Spleen (tissue), 11 donors: ENCODE measurements around the gene ADAMTS4. TPM values are rescaled to one million over a fixed set of nuclear protein-coding genes. Genes with fewer than 3 reads are reported as not detected.
A peak's percentile ranks its signal among the peaks of the same experiment; 100 is the strongest.

Experiments
- DNase-seq: peaks from one replicate; pipeline ENCODE4 v3.0.0-alpha.2; 2020
- H3K27ac ChIP-seq, 8 donors: fragments of 200-600 bp; sonication (generic) in 7 of 8; 1 replicate in 4 of 8; 2 replicates in 4 of 8; pipeline versions ENCODE4 v1.5.0 to v1.8.0; 2016 to 2021; ENCODE audit warnings: inconsistent platforms in 4 of 8, mild to moderate bottlenecking in 4 of 8, moderate library complexity in 1 of 8
- H3K27me3 ChIP-seq, 7 donors: fragments of 200-600 bp; sonication (generic) in 6 of 7; replicated peaks in 1 of 7; 1 replicate in 4 of 7; 2 replicates in 3 of 7; pipeline versions ENCODE4 v1.5.0 to v1.8.0; 2016 to 2021; ENCODE audit warnings: inconsistent platforms in 3 of 7, mild to moderate bottlenecking in 1 of 7
- H3K36me3 ChIP-seq, 6 donors: fragments of 200-600 bp; sonication (generic) in 5 of 6; 1 replicate in 4 of 6; 2 replicates in 2 of 6; pipeline versions ENCODE4 v1.5.0 to v1.8.0; 2016 to 2021; ENCODE audit warnings: inconsistent platforms in 2 of 6
- H3K4me1 ChIP-seq, 6 donors: fragments of 200-600 bp; sonication (generic) in 5 of 6; 1 replicate in 3 of 6; 2 replicates in 3 of 6; pipeline versions ENCODE4 v1.5.0 to v1.8.0; 2016 to 2021; ENCODE audit warnings: inconsistent platforms in 3 of 6
- H3K4me3 ChIP-seq, 8 donors: fragments of 200-600 bp; sonication (generic) in 7 of 8; 1 replicate in 4 of 8; 2 replicates in 4 of 8; pipeline versions ENCODE4 v1.5.0 to v1.8.0; 2016 to 2021; ENCODE audit warnings: inconsistent platforms in 4 of 8, mild to moderate bottlenecking in 4 of 8, moderate library complexity in 2 of 8
- H3K9me3 ChIP-seq, 8 donors: fragments of 200-600 bp; sonication (generic) in 7 of 8; 1 replicate in 4 of 8; 2 replicates in 4 of 8; pipeline versions ENCODE4 v1.5.0 to v1.8.0; 2016 to 2021; ENCODE audit warnings: inconsistent platforms in 4 of 8
- CTCF ChIP-seq, 11 experiments: fragments of 200-600 bp in 7 of 11; fragments of 450-650 bp in 4 of 11; sonication (generic) in 4 of 11; IDR thresholded peaks in 8 of 11; conservative IDR thresholded peaks in 3 of 11; 1 replicate in 7 of 11; 2 replicates in 4 of 11; pipeline versions ENCODE4 v1.4.0 to v1.8.0; 2016 to 2021; ENCODE audit warnings: antibody characterized with exemption in 11 of 11, inconsistent platforms in 4 of 11, mild to moderate bottlenecking in 1 of 11
- POLR2A ChIP-seq, 3 donors: fragments of 450-650 bp; IDR thresholded peaks; one replicate each; pipeline ENCODE4 v1.5.1; 2017; ENCODE audit warnings: antibody characterized with exemption in 3 of 3, mild to moderate bottlenecking in 1 of 3
- POLR2AphosphoS5 ChIP-seq, 3 donors: sonication (generic); formaldehyde crosslinking; IDR thresholded peaks; one replicate each; pipeline ENCODE4 v1.5.1; 2017; ENCODE audit warnings: antibody characterized with exemption in 3 of 3
- WGBS, 5 donors: extraction: QIAGEN DNeasy Blood & Tissue Kit in 3 of 5; methylation state at CpG; one replicate each; pipeline versions ENCODE4 v1.1.5 to v1.1.7; 2013 to 2018; 5-methylcytosine and 5-hydroxymethylcytosine counted together
- intact Hi-C: fragments of 100-400 bp; cut with DNase I; formaldehyde crosslinking; loops from one replicate; pipeline ENCODE4 v1.15.0; 2023; ENCODE audit warnings: low total_unique reads
- polyA plus RNA-seq, 3 donors: library from polyadenylated mRNA; stranded (reverse); fragments of 200-250 nt; gene quantifications; one replicate each; pipeline ENCODE4 v1.2.1, GENCODE V29; 2013
- total RNA-seq, 7 donors: library from RNA; depleted of rRNA in 3 of 7; stranded (reverse); fragments of >200 nt in 3 of 7; fragmentation: NEBNext Ultra II Directional in 4 of 7; extraction: Animal tissue kit (Norgen Biotek cat#: 25700) in 4 of 7; gene quantifications; one replicate each; pipeline versions ENCODE4 v1.1.0 to v1.2.1, GENCODE V29; 2016 to 2021
- donor health status: healthy with polysubstance abuse.
- donor health status: DM: no; HTN: no; CAD: no; lungs with moderate emphysema.
- donor health status: DM: no; HTN: no; CAD: no.
- donor health status: Bipolar disorder and iron deficiency.
- donor health status: healthy.
- donor health status: DM: no; HTN: no; CAD: no.
- donor health status: DM: yes; HTN: yes; CAD: no.

ADAMTS4 gene
- total and polyA plus RNA-seq, 10 donors: 0.26 to 37.8 (median 4.0) TPM

GRCh38 chr1:161215076-161215475 is 16.2 kb upstream of the ADAMTS4 start, which contains the start of gene FCER1G:
Gene FCER1G (plus strand): TSS chr1:161215295. CDS start chr1:161215322, 27 bp downstream.
- Histone ChIP-seq H3K4me3 (peak within 1 kb of the TSS; percentile 12 to 68 (median 36)), H3K4me1 (peaks cover 0 to 72% (median 25%) of the 10 kb centered on the region in 6 donors), H3K36me3 (peaks cover 13 to 72% (median 50%) of the 10 kb centered on the region in 6 donors), H3K9me3 (no peaks in the 10 kb centered on the region), H3K27me3 (no peaks in the 10 kb centered on the region), H3K27ac (peak within 1 kb of the TSS in 7 of 8 donors; percentile 78 to 95 (median 91))
- TF ChIP-seq POLR2AphosphoS5 (IDR thresholded peaks at IDR 0.05) (peak; percentile 79 to 90 (median 80)), POLR2A (IDR thresholded peaks at IDR 0.05) (peak in 1 of 3 donors; percentile 49), CTCF (IDR thresholded peaks at IDR 0.05 in 8 of 11, conservative IDR thresholded peaks at IDR 0.05 in 3 of 11) (no peak)
- intact Hi-C loops: no loop called here
- peak; percentile 91 for DNase-seq
- WGBS, 5 donors: 22 to 55% (median 27%) methylated on average over 10 of the region's 10 CpGs

- Histone ChIP-seq H3K36me3 (peaks cover 16 to 75% (median 57%) of the 10 kb centered on the region in 6 donors), H3K4me1 (peaks cover 6 to 73% (median 32%) of the 10 kb centered on the region in 6 donors)
These were observed 15.5 kb upstream of the ADAMTS4 start for GRCh38 chr1:161214369-161214768.

DNA sequence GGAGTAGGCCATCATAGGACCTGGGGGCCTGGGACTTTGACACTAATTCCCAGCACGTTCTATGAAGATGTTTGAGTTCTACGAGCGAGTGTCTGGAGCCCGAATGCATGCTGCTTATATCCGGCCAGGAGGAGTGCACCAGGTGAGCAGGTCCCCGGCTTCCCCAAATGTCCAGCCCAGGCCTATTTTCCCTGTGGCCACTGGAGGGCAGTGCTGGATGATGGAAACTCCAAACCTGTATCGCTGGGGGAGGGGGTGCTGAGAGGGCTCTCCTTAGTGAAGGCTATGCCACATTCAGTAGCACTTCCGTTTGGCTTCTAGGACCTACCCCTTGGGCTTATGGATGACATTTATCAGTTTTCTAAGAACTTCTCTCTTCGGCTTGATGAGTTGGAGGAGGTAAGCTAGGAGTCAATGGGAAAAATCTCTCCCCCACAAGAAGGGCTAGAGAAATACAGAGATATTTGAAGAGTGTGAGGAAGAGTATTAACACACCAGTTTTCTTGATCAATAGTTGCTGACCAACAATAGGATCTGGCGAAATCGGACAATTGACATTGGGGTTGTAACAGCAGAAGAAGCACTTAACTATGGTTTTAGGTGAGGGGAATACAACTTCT is 11.0 kb upstream of the ADAMTS4 start:
- peak; percentile 90 for DNase-seq
- H3K27me3 ChIP-seq: no peaks in the 10 kb centered on the region
- intact Hi-C loops: no loop called here
- H3K36me3 ChIP-seq: peaks cover 16 to 100% (median 93%) of the 10 kb centered on the region in 6 donors
- WGBS, 5 donors: 40 to 45% (median 43%) methylated on average over 11 of the region's 11 CpGs
- no peak overlapping the region for H3K4me3 ChIP-seq
- no peaks in the 10 kb centered on the region for H3K9me3 ChIP-seq
- peaks cover 21 to 76% (median 41%) of the 10 kb centered on the region in 6 donors for H3K4me1 ChIP-seq
- H3K27ac ChIP-seq: peak overlapping the region in 6 of 8 donors; percentile 6 to 97 (median 84)
- TF ChIP-seq POLR2A (IDR thresholded peaks at IDR 0.05) (no peak), CTCF (IDR thresholded peaks at IDR 0.05 in 8 of 11, conservative IDR thresholded peaks at IDR 0.05 in 3 of 11) (peak; percentile 77 to 93 (median 88)), POLR2AphosphoS5 (IDR thresholded peaks at IDR 0.05) (peak in 1 of 3 donors; percentile 70)

More at GRCh38 chr1:161214369-161214768, 15.5 kb upstream of the ADAMTS4 start:
- no peak for DNase-seq
- Histone ChIP-seq H3K4me3 (peak overlapping the region in 6 of 8 donors; percentile 4 to 68 (median 44)), H3K27ac (peak overlapping the region in 7 of 8 donors; percentile 78 to 95 (median 91)), H3K9me3 (no peaks in the 10 kb centered on the region), H3K27me3 (no peaks in the 10 kb centered on the region)
- 72 to 92% (median 76%) methylated on average over 9 of the region's 9 CpGs for WGBS, 5 donors
- TF ChIP-seq POLR2A (IDR thresholded peaks at IDR 0.05) (no peak), POLR2AphosphoS5 (IDR thresholded peaks at IDR 0.05) (peak in 1 of 3 donors; percentile 55)
- intact Hi-C loops: no loop called here

DNA sequence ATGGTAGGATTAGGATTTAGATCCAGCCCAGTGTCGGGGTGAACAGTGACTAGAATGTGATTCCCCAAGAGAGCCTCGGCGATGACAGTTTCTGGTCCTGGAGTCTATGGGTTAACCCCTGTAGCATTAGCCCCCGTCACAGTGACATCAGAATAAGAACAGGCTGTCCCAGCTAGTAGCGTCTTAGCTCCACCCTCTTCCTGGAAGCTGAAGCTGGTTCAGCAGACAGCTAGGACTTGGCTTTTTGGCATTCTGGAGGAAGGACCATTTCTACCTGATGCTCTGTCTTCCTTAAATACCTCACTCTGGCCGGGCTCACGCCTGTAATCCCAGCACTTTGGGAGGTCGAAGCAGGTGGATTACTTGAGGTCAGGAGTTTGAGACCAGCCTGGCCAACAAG is 8.3 kb upstream of the ADAMTS4 start:
- WGBS, 5 donors: 69 to 80% (median 76%) methylated on average over 8 of the region's 8 CpGs
- Histone ChIP-seq H3K4me1 (peaks cover 38 to 84% (median 65%) of the 10 kb centered on the region in 6 donors), H3K36me3 (peaks cover 15 to 90% (median 71%) of the 10 kb centered on the region in 6 donors), H3K27me3 (no peaks in the 10 kb centered on the region), H3K4me3 (peak overlapping the region in 1 of 8 donors; percentile 35), H3K9me3 (no peaks in the 10 kb centered on the region), H3K27ac (peak overlapping the region in 7 of 8 donors; percentile 47 to 97 (median 72))
- TF ChIP-seq CTCF (IDR thresholded peaks at IDR 0.05 in 8 of 11, conservative IDR thresholded peaks at IDR 0.05 in 3 of 11) (no peak), POLR2AphosphoS5 (IDR thresholded peaks at IDR 0.05) (peak in 2 of 3 donors; percentile 28 to 89)
- intact Hi-C loops: no loop called here
- DNase-seq: no peak
